ENCODE measurements around the gene OR2H1.

DNA sequence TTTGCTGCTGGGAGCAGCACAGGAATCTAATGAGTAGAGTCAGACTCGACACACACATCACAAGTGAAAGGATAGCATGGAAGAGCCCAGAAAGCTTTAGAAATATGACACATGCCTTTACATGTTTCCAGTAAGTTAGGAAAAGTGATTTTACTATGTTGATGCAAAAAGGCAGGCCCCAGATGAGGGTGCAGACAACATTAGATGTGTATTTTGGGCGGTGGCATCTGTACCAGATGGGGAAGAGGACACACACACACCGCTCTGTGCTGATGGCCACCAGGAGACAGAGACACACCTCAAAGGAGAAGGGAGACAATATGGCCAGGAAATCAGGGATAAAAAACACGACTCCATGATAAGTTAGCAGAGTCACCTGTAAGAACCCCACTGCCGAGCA lies 30.2 kb downstream of the OR2H1 start:
- TF ChIP-seq, protein P1, sequence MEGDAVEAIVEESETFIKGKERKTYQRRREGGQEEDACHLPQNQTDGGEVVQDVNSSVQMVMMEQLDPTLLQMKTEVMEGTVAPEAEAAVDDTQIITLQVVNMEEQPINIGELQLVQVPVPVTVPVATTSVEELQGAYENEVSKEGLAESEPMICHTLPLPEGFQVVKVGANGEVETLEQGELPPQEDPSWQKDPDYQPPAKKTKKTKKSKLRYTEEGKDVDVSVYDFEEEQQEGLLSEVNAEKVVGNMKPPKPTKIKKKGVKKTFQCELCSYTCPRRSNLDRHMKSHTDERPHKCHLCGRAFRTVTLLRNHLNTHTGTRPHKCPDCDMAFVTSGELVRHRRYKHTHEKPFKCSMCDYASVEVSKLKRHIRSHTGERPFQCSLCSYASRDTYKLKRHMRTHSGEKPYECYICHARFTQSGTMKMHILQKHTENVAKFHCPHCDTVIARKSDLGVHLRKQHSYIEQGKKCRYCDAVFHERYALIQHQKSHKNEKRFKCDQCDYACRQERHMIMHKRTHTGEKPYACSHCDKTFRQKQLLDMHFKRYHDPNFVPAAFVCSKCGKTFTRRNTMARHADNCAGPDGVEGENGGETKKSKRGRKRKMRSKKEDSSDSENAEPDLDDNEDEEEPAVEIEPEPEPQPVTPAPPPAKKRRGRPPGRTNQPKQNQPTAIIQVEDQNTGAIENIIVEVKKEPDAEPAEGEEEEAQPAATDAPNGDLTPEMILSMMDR (IDR thresholded peaks at IDR 0.05), result no peak
- TF ChIP-seq POLR2A (IDR thresholded peaks at IDR 0.05), result no peak

Measured in testis (tissue), 2 donors.